ENCODE data around the gene ANKRD42.

ANKRD42 gene

DNA sequence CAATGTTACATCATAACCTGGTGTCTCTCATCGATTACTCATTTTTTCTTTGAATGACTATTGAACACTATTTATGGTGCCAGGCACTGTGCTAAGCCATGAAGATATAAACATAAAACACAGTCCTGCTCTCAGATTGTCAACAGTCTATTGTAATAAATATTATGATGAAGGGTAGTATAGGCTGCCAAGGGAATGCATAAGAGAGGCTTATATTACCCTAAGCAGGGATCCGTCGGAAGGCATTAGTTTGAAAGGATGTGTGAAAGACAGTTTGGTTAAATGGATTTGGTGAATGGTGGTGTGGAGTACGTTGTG is 99.9 kb downstream of the ANKRD42 start:
- Histone ChIP-seq H3K4me3 (ENCODE audit: low read depth, low read length) (no peak overlapping the region), H3K9me3 (no peaks in the 10 kb centered on the region), H3K36me3 (no peaks in the 10 kb centered on the region), H3K4me1 (no peaks in the 10 kb centered on the region), H3K27me3 (no peaks in the 10 kb centered on the region)
- no peak for DNase-seq
- TF ChIP-seq, protein P1, sequence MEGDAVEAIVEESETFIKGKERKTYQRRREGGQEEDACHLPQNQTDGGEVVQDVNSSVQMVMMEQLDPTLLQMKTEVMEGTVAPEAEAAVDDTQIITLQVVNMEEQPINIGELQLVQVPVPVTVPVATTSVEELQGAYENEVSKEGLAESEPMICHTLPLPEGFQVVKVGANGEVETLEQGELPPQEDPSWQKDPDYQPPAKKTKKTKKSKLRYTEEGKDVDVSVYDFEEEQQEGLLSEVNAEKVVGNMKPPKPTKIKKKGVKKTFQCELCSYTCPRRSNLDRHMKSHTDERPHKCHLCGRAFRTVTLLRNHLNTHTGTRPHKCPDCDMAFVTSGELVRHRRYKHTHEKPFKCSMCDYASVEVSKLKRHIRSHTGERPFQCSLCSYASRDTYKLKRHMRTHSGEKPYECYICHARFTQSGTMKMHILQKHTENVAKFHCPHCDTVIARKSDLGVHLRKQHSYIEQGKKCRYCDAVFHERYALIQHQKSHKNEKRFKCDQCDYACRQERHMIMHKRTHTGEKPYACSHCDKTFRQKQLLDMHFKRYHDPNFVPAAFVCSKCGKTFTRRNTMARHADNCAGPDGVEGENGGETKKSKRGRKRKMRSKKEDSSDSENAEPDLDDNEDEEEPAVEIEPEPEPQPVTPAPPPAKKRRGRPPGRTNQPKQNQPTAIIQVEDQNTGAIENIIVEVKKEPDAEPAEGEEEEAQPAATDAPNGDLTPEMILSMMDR (IDR thresholded peaks at IDR 0.05; ENCODE audit: low read depth, low read length): no peak

DNA sequence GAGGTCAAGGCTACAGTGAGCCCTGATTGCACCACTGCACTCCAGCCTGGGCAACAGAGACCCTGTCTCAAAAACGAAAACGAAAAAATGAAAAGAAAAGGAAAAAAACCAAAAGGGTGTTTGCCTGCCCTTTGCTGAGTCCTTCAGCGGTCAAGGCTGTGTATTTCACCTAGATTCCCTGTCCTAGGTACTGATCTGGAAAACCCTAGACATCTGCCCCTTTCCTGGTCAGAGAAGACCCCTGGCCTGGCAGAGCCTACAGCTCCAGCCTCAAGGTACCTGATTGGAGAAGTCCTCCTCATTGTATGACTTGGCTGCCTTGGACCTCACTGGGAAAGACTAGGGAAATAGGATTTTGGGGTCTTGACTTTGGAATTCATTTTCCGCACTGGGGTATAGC is 100.7 kb downstream of the ANKRD42 start:
- no peak for DNase-seq
- Histone ChIP-seq H3K4me3 (ENCODE audit: low read depth, low read length) (no peak overlapping the region), H3K9me3 (no peaks in the 10 kb centered on the region), H3K4me1 (no peaks in the 10 kb centered on the region), H3K27me3 (no peaks in the 10 kb centered on the region), H3K36me3 (no peaks in the 10 kb centered on the region)
- TF ChIP-seq, protein P1 (IDR thresholded peaks at IDR 0.05; ENCODE audit: low read depth, low read length): no peak
